ENCODE results near the gene ERBB4. TPM values are rescaled to one million over a fixed set of nuclear protein-coding genes. Genes with fewer than 3 reads are reported as not detected.
"Not testable (repeated sequence)": the region's sequence is repeated elsewhere in the genome, so short reads cannot be mapped to it uniquely, and the experiment has no call there.

ERBB4 gene
- total RNA-seq, 1 experiment from 2014 or later: 40.6 TPM

- Histone ChIP-seq H3K36me3 (ENCODE audit: insufficient read depth, low read length, poor library complexity, severe bottlenecking) (no peaks in the 10 kb centered on the region), H3K4me3 (ENCODE audit: low read depth, low read length, poor library complexity, severe bottlenecking) (no peak overlapping the region), H3K9me3 (ENCODE audit: low read depth, low read length, poor library complexity, severe bottlenecking) (no peaks in the 10 kb centered on the region), H3K27me3 (replicated peaks; ENCODE audit: insufficient read depth, low read depth, low read length, poor library complexity) (no peaks in the 10 kb centered on the region), H3K4me1 (ENCODE audit: insufficient read depth, low read length, poor library complexity, severe bottlenecking) (no peaks in the 10 kb centered on the region), H3K27ac (ENCODE audit: low read depth, low read length, poor library complexity, severe bottlenecking) (no peak overlapping the region)
- ChIA-PET CTCF (no interaction called here), POLR2A (ENCODE audit: low non-redundant PET) (no interaction called here)
- BruUV-seq (replicated peaks): no TSS peak
- DNase-seq (ENCODE audit: low spot score): no peak
- TF ChIP-seq EZH2 (IDR thresholded peaks at IDR 0.05; ENCODE audit: borderline replicate concordance, low read depth, low read length, poor library complexity, severe bottlenecking) (no peak), CTCF (conservative IDR thresholded peaks at IDR 0.05; ENCODE audit: low read depth, low read length) (no peak)
- intact Hi-C loops (cut with micrococcal nuclease; ENCODE audit: unreplicated experiment): no loop called here
Observed at GRCh38 chr2:211723398-211723797, 815.2 kb downstream of the ERBB4 start.

GRCh38 chr2:211722928-211723327 lies 815.7 kb downstream of the ERBB4 start:
- no peaks in the 10 kb centered on the region for H3K4me1 ChIP-seq (ENCODE audit: insufficient read depth, low read length, poor library complexity, severe bottlenecking)
- H3K4me3 ChIP-seq (ENCODE audit: low read depth, low read length, poor library complexity, severe bottlenecking): no peak overlapping the region
- H3K27me3 ChIP-seq (replicated peaks; ENCODE audit: insufficient read depth, low read depth, low read length, poor library complexity): no peaks in the 10 kb centered on the region
- no peak overlapping the region for H3K27ac ChIP-seq (ENCODE audit: low read depth, low read length, poor library complexity, severe bottlenecking)
- DNase-seq (ENCODE audit: low spot score): no peak
- H3K36me3 ChIP-seq (ENCODE audit: insufficient read depth, low read length, poor library complexity, severe bottlenecking): no peaks in the 10 kb centered on the region
- POLR2A ChIA-PET (ENCODE audit: low non-redundant PET): no interaction called here
- no peaks in the 10 kb centered on the region for H3K9me3 ChIP-seq (ENCODE audit: low read depth, low read length, poor library complexity, severe bottlenecking)
- TF ChIP-seq EZH2 (IDR thresholded peaks at IDR 0.05; ENCODE audit: borderline replicate concordance, low read depth, low read length, poor library complexity, severe bottlenecking) (no peak), CTCF (conservative IDR thresholded peaks at IDR 0.05; ENCODE audit: low read depth, low read length) (no peak)
- no TSS peak for BruUV-seq (replicated peaks)
- intact Hi-C loops (cut with micrococcal nuclease; ENCODE audit: unreplicated experiment): no loop called here
- CTCF ChIA-PET: no interaction called here

- BruUV-seq (replicated peaks); H3K4me1 ChIP-seq (ENCODE audit: insufficient read depth, low read length, poor library complexity, severe bottlenecking); H3K36me3 ChIP-seq (ENCODE audit: insufficient read depth, low read length, poor library complexity, severe bottlenecking); H3K4me3 ChIP-seq (ENCODE audit: low read depth, low read length, poor library complexity, severe bottlenecking); CTCF ChIA-PET; DNase-seq (ENCODE audit: low spot score); POLR2A ChIA-PET (ENCODE audit: low non-redundant PET); H3K27ac ChIP-seq (ENCODE audit: low read depth, low read length, poor library complexity, severe bottlenecking); H3K27me3 ChIP-seq (replicated peaks; ENCODE audit: insufficient read depth, low read depth, low read length, poor library complexity); intact Hi-C loops (cut with micrococcal nuclease; ENCODE audit: unreplicated experiment); H3K9me3 ChIP-seq (ENCODE audit: low read depth, low read length, poor library complexity, severe bottlenecking): not testable (repeated sequence)
Observed at GRCh38 chr2:211721874-211722273, 816.7 kb downstream of the ERBB4 start.

- DNase-seq (ENCODE audit: low spot score): no peak
- no peaks in the 10 kb centered on the region for H3K36me3 ChIP-seq (ENCODE audit: insufficient read depth, low read length, poor library complexity, severe bottlenecking)
- TF ChIP-seq EZH2 (IDR thresholded peaks at IDR 0.05; ENCODE audit: borderline replicate concordance, low read depth, low read length, poor library complexity, severe bottlenecking) (no peak), CTCF (conservative IDR thresholded peaks at IDR 0.05; ENCODE audit: low read depth, low read length) (no peak)
- no TSS peak for BruUV-seq (replicated peaks)
- ChIA-PET CTCF (no interaction called here), POLR2A (ENCODE audit: low non-redundant PET) (no interaction called here)
- intact Hi-C loops (cut with micrococcal nuclease; ENCODE audit: unreplicated experiment): no loop called here
- H3K4me3 ChIP-seq (ENCODE audit: low read depth, low read length, poor library complexity, severe bottlenecking): no peak overlapping the region
- no peaks in the 10 kb centered on the region for H3K4me1 ChIP-seq (ENCODE audit: insufficient read depth, low read length, poor library complexity, severe bottlenecking)
- H3K9me3 ChIP-seq (ENCODE audit: low read depth, low read length, poor library complexity, severe bottlenecking): no peaks in the 10 kb centered on the region
- H3K27me3 ChIP-seq (replicated peaks; ENCODE audit: insufficient read depth, low read depth, low read length, poor library complexity): no peaks in the 10 kb centered on the region
- no peak overlapping the region for H3K27ac ChIP-seq (ENCODE audit: low read depth, low read length, poor library complexity, severe bottlenecking)
Observed at GRCh38 chr2:211709389-211709788, 829.2 kb downstream of the ERBB4 start.
